B cell (primary cell): ENCODE results near the gene SLAMF6. TPM values are rescaled to one million over a fixed set of nuclear protein-coding genes. Genes with fewer than 3 reads are reported as not detected.
A peak's percentile ranks its signal among the peaks of the same experiment; 100 is the strongest.

ENCODE experiments used
- ATAC-seq: fragments of 200-7000 bp; cut with Tn5 transposase; one replicate; pipeline ENCODE4 v1.10.0; 2021; ENCODE audit warnings: low read depth, mild to moderate bottlenecking, moderate number of reproducible peaks, moderate library complexity
- CTCF ChIA-PET: fragments of 350-600 bp; sonication (Branson Sonifier 250); formaldehyde crosslinking; loops from one replicate; lab custom pipeline; 2021; ENCODE audit warnings: antibody characterized with exemption, inconsistent platforms; lab: Charles Lee
- POLR2A ChIA-PET: fragments of 350-600 bp; sonication (Branson Sonifier 250); formaldehyde crosslinking; loops from one replicate; lab custom pipeline; 2021; ENCODE audit warnings: antibody characterized with exemption; lab: Charles Lee
- DNase-seq: peaks from one replicate; pipeline ENCODE4 v3.0.0; 2013
- H2AFZ ChIP-seq: 2 replicates; pipeline ENCODE4 v1.6.1; 2012; ENCODE audit warnings: mild to moderate bottlenecking, low read depth, low read length; ENCODE audit not compliant: insufficient read depth, poor library complexity, severe bottlenecking
- H3K27ac ChIP-seq, 2 donors: 1 replicate in 1 of 2; 2 replicates in 1 of 2; pipeline ENCODE4 v1.5.1; 2012 to 2013; ENCODE audit warnings: low read length in 2 of 2, mild to moderate bottlenecking in 2 of 2, moderate library complexity in 1 of 2
- H3K27me3 ChIP-seq, 4 experiments: fragments of 200-600 bp in 1 of 4; sonication (generic) in 1 of 4; replicated peaks in 1 of 4; 1 replicate in 2 of 4; 2 replicates in 2 of 4; pipeline versions ENCODE4 v1.6.1 to v1.7.0; 2013 to 2016; ENCODE audit warnings: low read length in 3 of 4, mild to moderate bottlenecking in 2 of 4, mixed read lengths in 1 of 4, moderate library complexity in 1 of 4; ENCODE audit not compliant: insufficient read depth in 4 of 4, control insufficient read depth in 3 of 4; ENCODE audit errors: control extremely low read depth in 1 of 4
- H3K36me3 ChIP-seq, 2 experiments: replicated peaks in 1 of 2; 1 replicate in 1 of 2; 2 replicates in 1 of 2; pipeline versions ENCODE4 v1.6.1 to v1.7.1; 2013; ENCODE audit warnings: low read length in 1 of 2; ENCODE audit not compliant: insufficient read depth in 2 of 2, control insufficient read depth in 1 of 2; ENCODE audit errors: control extremely low read depth in 1 of 2, extremely low read depth in 1 of 2
- H3K4me1 ChIP-seq, 2 donors: fragments of 200-600 bp in 1 of 2; sonication (generic) in 1 of 2; 1 replicate in 1 of 2; 2 replicates in 1 of 2; pipeline versions ENCODE4 v1.5.1 to v1.6.1; 2013 to 2017; ENCODE audit warnings: low read length in 2 of 2; ENCODE audit not compliant: control insufficient read depth in 2 of 2, insufficient read depth in 2 of 2
- H3K4me2 ChIP-seq: replicated peaks from 2 replicates; pipeline ENCODE3; 2012; ENCODE audit warnings: mild to moderate bottlenecking, low read depth, low read length; ENCODE audit not compliant: poor library complexity, severe bottlenecking
- H3K4me3 ChIP-seq, 5 experiments: fragments of 200-600 bp in 1 of 5; sonication (generic) in 1 of 5; 1 replicate in 3 of 5; 2 replicates in 2 of 5; pipeline versions ENCODE4 v1.5.1 to v1.7.0; 2011 to 2016; ENCODE audit warnings: low read length in 4 of 5, mild to moderate bottlenecking in 4 of 5, low read depth in 2 of 5, control low read depth in 1 of 5, moderate library complexity in 1 of 5; ENCODE audit not compliant: insufficient read depth in 1 of 5; ENCODE audit errors: control extremely low read depth in 1 of 5, extremely low read depth in 1 of 5
- H3K79me2 ChIP-seq: fragments of 200-600 bp; sonication (generic); one replicate; pipeline ENCODE4 v1.6.0; 2016; ENCODE audit warnings: low read length; ENCODE audit not compliant: control insufficient read depth, insufficient read depth
- H3K9ac ChIP-seq: fragments of 200-600 bp; sonication (generic); 2 replicates; pipeline ENCODE4 v1.6.1; 2017; ENCODE audit warnings: mild to moderate bottlenecking, low read length, moderate library complexity
- H3K9me3 ChIP-seq, 3 donors: one replicate each; pipeline versions ENCODE4 v1.6.1 to v1.7.1; 2013; ENCODE audit warnings: low read length in 2 of 3; ENCODE audit not compliant: control insufficient read depth in 2 of 3, insufficient read depth in 1 of 3; ENCODE audit errors: control extremely low read depth in 1 of 3
- H4K20me1 ChIP-seq: 2 replicates; pipeline ENCODE4 v1.6.0; 2012; ENCODE audit warnings: mild to moderate bottlenecking, low read length; ENCODE audit not compliant: insufficient read depth, control insufficient read depth, poor library complexity, severe bottlenecking
- H3K27ac Mint-ChIP-seq: one replicate; pipeline ENCODE4 v1.8.0; 2021; ENCODE audit warnings: mixed read lengths
- H3K27me3 Mint-ChIP-seq: one replicate; pipeline ENCODE4 v1.8.0; 2021; ENCODE audit warnings: mixed read lengths
- H3K4me1 Mint-ChIP-seq: one replicate; pipeline ENCODE4 v1.8.0; 2021; ENCODE audit warnings: mixed read lengths
- H3K4me3 Mint-ChIP-seq: one replicate; pipeline ENCODE4 v1.8.0; 2021; ENCODE audit warnings: mixed read lengths
- H3K9me3 Mint-ChIP-seq: one replicate; pipeline ENCODE4 v1.8.0; 2022; ENCODE audit warnings: mixed read lengths; ENCODE audit not compliant: insufficient read depth
- EZH2 ChIP-seq: IDR thresholded peaks from 2 replicates; pipeline ENCODE4 v1.6.1; 2012; ENCODE audit warnings: borderline replicate concordance, low read depth, mild to moderate bottlenecking, moderate library complexity, low read length; ENCODE audit not compliant: insufficient read depth, poor library complexity, severe bottlenecking
- WGBS: methylation state at CpG from one replicate; pipeline ENCODE4 v1.1.5; 2013; ENCODE audit warnings: missing lambda C conversion rate; ENCODE audit not compliant: insufficient coverage; 5-methylcytosine and 5-hydroxymethylcytosine counted together
- intact Hi-C: fragments of 100-400 bp; cut with micrococcal nuclease; formaldehyde crosslinking; loops from one replicate; pipeline ENCODE4 v1.10.0; 2022
- polyA plus RNA-seq: library from polyadenylated mRNA; depleted of rRNA; stranded (reverse); fragments of >200 nt; gene quantifications from 2 replicates; pipeline ENCODE4 v1.2.3, GENCODE V29; 2012
- total RNA-seq, 2 donors: library from RNA; stranded (reverse); fragments of 120-200 nt in 1 of 2; gene quantifications; 1 replicate in 1 of 2; 2 replicates in 1 of 2; pipeline versions ENCODE4 v1.2.3 to v1.2.4, GENCODE V29; 2013 to 2022
- TF ChIP-seq, protein P1 (sequence below): fragments of 200-600 bp; IDR thresholded peaks from one replicate; pipeline ENCODE4 v1.8.0; 2022; ENCODE audit warnings: antibody characterized with exemption, mild to moderate bottlenecking

SLAMF6 gene
- total and polyA plus RNA-seq, 2 donors (not counting 1 experiment from before 2014, with no cell fraction given) = 64.8 to 79.6 TPM

DNA sequence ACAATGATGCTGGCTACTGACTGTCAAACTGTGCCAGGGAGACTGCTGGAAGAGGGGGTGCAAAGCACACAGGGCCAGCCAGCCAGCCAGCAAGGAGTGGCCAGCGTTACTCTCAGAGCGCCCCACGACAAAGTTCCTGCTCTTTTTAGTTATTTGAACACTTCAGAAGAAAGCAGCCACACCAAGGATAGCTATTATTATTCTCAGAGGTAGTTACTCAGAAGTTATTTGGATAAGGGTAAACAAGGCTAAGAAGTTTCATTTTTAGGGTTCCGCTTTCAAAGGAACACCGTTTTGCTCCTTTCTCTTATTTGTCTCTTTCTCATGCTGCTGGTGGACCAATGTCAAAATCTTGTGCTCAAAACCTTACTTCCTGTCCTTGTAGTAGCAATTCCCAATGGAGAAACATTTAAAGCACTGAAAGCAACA is 62.8 kb downstream of the SLAMF6 start:
- H3K36me3 ChIP-seq = no peaks in the 10 kb centered on the region
- H3K9ac ChIP-seq = peak overlapping the region; percentile 59
- peak overlapping the region; percentile 89 for H2AFZ ChIP-seq
- Mint-ChIP-seq H3K9me3 (peaks cover 1% of the 10 kb centered on the region), H3K27me3 (no peaks in the 10 kb centered on the region), H3K27ac (peak overlapping the region; percentile 92), H3K4me3 (peak overlapping the region; percentile 80), H3K4me1 (peaks cover 59% of the 10 kb centered on the region)
- H3K79me2 ChIP-seq = no peaks in the 10 kb centered on the region
- no peaks in the 10 kb centered on the region for H4K20me1 ChIP-seq
- intact Hi-C loops = loop anchor here (2.0 to 10.0 kb wide), 3 partner anchors 13 to 55 kb away; no protein-coding TSS in a partner anchor
- no peak for TF ChIP-seq EZH2
- TF ChIP-seq, protein P1, sequence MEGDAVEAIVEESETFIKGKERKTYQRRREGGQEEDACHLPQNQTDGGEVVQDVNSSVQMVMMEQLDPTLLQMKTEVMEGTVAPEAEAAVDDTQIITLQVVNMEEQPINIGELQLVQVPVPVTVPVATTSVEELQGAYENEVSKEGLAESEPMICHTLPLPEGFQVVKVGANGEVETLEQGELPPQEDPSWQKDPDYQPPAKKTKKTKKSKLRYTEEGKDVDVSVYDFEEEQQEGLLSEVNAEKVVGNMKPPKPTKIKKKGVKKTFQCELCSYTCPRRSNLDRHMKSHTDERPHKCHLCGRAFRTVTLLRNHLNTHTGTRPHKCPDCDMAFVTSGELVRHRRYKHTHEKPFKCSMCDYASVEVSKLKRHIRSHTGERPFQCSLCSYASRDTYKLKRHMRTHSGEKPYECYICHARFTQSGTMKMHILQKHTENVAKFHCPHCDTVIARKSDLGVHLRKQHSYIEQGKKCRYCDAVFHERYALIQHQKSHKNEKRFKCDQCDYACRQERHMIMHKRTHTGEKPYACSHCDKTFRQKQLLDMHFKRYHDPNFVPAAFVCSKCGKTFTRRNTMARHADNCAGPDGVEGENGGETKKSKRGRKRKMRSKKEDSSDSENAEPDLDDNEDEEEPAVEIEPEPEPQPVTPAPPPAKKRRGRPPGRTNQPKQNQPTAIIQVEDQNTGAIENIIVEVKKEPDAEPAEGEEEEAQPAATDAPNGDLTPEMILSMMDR = no peak
- H3K4me2 ChIP-seq = peak overlapping the region; percentile 75
- peaks cover 0 to 2% (median 2%) of the 10 kb centered on the region in 3 donors for H3K9me3 ChIP-seq
- peak overlapping the region in 3 of 5 experiments; percentile 5 to 58 (median 24) for H3K4me3 ChIP-seq
- DNase-seq (peak; percentile 51), ATAC-seq (peak; percentile 62)
- ChIA-PET POLR2A (interaction anchor here (0.9 to 1.6 kb wide), 2 partner anchors 8 to 28 kb away, joined by 4 to 5 read pairs; no protein-coding TSS in a partner anchor), CTCF (interaction anchor here (0.8 to 1.5 kb wide), 2 partner anchors 8 to 17 kb away, joined by 3 read pairs; no protein-coding TSS in a partner anchor)
- H3K27ac ChIP-seq = peak overlapping the region; percentile 81
- peaks cover 42 to 45% of the 10 kb centered on the region in 2 donors for H3K4me1 ChIP-seq
- no peaks in the 10 kb centered on the region for H3K27me3 ChIP-seq
- 17% methylated on average over 2 of the region's 5 CpGs for WGBS

DNA sequence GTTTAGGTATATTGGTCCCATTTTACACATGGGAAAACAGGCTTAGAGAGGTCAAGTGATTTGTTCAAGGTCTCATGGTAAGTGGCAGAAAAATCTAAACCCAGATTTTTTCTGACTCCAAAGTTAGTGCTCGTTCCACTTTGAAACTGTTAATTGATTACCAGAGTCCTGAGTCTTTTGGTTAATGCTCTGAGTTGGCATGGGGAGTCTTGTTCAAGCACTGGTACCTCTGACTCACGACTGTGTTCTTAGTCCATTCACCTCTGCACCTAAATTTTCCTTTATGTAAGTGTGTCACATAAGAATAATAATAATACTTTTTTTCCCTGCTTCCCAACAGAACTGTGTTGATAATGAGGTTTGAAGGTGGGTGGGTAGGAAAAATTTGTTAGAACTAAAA is 63.4 kb downstream of the SLAMF6 start:
- ATAC-seq (no peak), DNase-seq (no peak)
- peaks cover 42 to 45% of the 10 kb centered on the region in 2 donors for H3K4me1 ChIP-seq
- TF ChIP-seq, protein P1 = no peak
- no peak for TF ChIP-seq EZH2
- ChIA-PET CTCF (interaction anchor here (1.1 to 1.5 kb wide), 2 partner anchors 14 to 16 kb away, joined by 3 read pairs; no protein-coding TSS in a partner anchor), POLR2A (no interaction called here)
- H3K4me3 ChIP-seq = peak overlapping the region in 1 of 5 experiments; percentile 58
- H3K9ac ChIP-seq = peak overlapping the region; percentile 59
- H3K27me3 ChIP-seq = no peaks in the 10 kb centered on the region
- peaks cover 59% of the 10 kb centered on the region for H3K4me1 Mint-ChIP-seq
- peak overlapping the region; percentile 92 for H3K27ac Mint-ChIP-seq
- H3K79me2 ChIP-seq = no peaks in the 10 kb centered on the region
- H3K4me3 Mint-ChIP-seq = peak overlapping the region; percentile 80
- H3K9me3 ChIP-seq = peaks cover 0 to 2% (median 0%) of the 10 kb centered on the region in 3 donors
- H3K27ac ChIP-seq = peak overlapping the region; percentile 81
- no peaks in the 10 kb centered on the region for H4K20me1 ChIP-seq
- peak overlapping the region; percentile 89 for H2AFZ ChIP-seq
- no peaks in the 10 kb centered on the region for H3K27me3 Mint-ChIP-seq
- H3K4me2 ChIP-seq = peak overlapping the region; percentile 75
- H3K9me3 Mint-ChIP-seq = no peaks in the 10 kb centered on the region
- intact Hi-C loops = loop anchor here (2.0 to 10.0 kb wide), 3 partner anchors 13 to 55 kb away; no protein-coding TSS in a partner anchor
- H3K36me3 ChIP-seq = no peaks in the 10 kb centered on the region
- no CpG with 5 or more reads among the region's 2 CpGs for WGBS
